ENCODE measurements around the gene CAMKK1. TPM values are rescaled to one million over a fixed set of nuclear protein-coding genes. Genes with fewer than 3 reads are reported as not detected.
A peak's percentile ranks its signal among the peaks of the same experiment; 100 is the strongest.

Gene CAMKK1
- total RNA-seq, 6 donors from 2014 or later, result 4.9 to 23.0 (median 11.0) TPM

DNA sequence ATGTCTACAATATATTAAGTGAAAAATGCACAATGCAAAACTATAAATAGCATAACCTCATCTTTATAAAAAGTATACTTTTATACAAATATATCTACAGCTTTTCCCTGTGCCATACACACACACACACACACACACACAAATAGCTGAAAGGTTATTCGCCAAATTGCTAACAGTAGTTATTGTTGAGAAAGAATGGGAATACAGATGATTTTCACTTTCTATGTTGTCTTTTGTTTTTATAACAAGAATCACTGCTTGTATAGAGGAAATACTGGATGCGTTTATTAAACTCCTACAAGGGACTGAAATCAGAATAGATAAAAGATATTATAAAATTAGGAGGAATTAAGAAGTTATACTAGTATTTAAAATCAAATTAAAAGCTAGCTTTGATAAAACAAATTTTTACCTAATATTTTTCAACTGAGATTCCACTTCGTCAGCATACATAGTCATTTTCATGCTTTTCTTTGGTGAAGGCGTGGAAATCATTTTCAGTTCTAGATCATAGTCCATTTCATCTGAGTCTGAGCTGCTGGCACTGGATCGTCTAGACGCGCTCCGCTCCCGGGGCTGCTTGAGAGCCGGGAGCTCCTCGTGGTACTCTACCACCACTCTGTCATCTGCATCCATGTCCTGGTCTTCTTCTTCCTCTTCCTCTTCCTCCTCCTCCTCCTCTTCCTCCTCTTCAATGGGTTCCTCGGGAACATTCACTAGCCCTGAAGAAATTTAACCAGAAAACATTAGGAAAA, 74.8 kb downstream of the CAMKK1 start:
- no peaks in the 10 kb centered on the region for H3K4me1 ChIP-seq
- no peak overlapping the region for H3K4me3 ChIP-seq
- no peak for TF ChIP-seq POLR2A (IDR thresholded peaks at IDR 0.05)
- TF ChIP-seq POLR2AphosphoS5 (IDR thresholded peaks at IDR 0.05), result no peak
- TF ChIP-seq CTCF (IDR thresholded peaks at IDR 0.05), result no peak
- no peak for TF ChIP-seq EP300 (IDR thresholded peaks at IDR 0.05)
- H3K27me3 ChIP-seq, result no peaks in the 10 kb centered on the region
- WGBS, 2 donors, result 93 to 94% methylated on average over 12 of the region's 12 CpGs
- DNase-seq (no peak), ATAC-seq (ENCODE audit: low FRiP score in 2 of 2) (no peak)
- H3K9me3 ChIP-seq, result no peaks in the 10 kb centered on the region
- H3K27ac ChIP-seq, result no peak overlapping the region
- peaks cover 32 to 99% (median 81%) of the 10 kb centered on the region in 4 donors for H3K36me3 ChIP-seq

- no peak overlapping the region for H3K4me3 ChIP-seq
- no peaks in the 10 kb centered on the region for H3K27me3 ChIP-seq
- ATAC-seq (ENCODE audit: low FRiP score in 2 of 2), result no peak
- WGBS, 2 donors, result 95 to 97% methylated on average over 7 of the region's 7 CpGs
- H3K9me3 ChIP-seq, result no peaks in the 10 kb centered on the region
- TF ChIP-seq EP300 (IDR thresholded peaks at IDR 0.05), result no peak
- TF ChIP-seq POLR2AphosphoS5 (IDR thresholded peaks at IDR 0.05), result no peak
- no peak for TF ChIP-seq CTCF (IDR thresholded peaks at IDR 0.05)
- H3K27ac ChIP-seq, result no peak overlapping the region
- DNase-seq, result no peak
- H3K4me1 ChIP-seq, result no peaks in the 10 kb centered on the region
- H3K36me3 ChIP-seq, result peaks cover 29 to 99% (median 81%) of the 10 kb centered on the region in 4 donors
These were observed 76.9 kb downstream of the CAMKK1 start for GRCh38 chr17:3815925-3816324.

DNA sequence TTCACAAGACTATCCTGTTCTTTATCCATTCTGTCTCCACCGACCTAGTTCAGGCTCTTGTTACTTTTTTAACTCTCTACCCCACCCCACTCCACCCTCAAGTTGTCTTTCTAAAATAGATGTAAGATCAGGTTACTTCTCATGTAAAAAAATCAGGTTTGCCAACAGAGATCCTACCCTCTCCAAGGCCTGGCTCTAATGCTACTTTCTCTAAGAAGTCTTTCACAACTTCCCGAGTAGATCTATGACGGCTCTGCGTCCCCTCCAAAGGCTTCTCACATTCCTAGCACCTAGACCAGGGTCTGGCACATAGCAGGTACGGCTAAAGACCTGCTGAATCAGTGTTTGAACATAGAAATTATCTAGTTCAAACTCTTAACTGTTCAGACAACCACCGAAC, 77.7 kb downstream of the CAMKK1 start:
- H3K4me3 ChIP-seq, result no peak overlapping the region
- TF ChIP-seq EP300 (IDR thresholded peaks at IDR 0.05) (no peak), POLR2A (IDR thresholded peaks at IDR 0.05) (no peak), CTCF (IDR thresholded peaks at IDR 0.05) (no peak), POLR2AphosphoS5 (IDR thresholded peaks at IDR 0.05) (no peak)
- WGBS, 2 donors, result 87 to 94% methylated on average over 6 of the region's 6 CpGs
- no peak overlapping the region for H3K27ac ChIP-seq
- H3K9me3 ChIP-seq, result no peaks in the 10 kb centered on the region
- no peak for DNase-seq
- H3K36me3 ChIP-seq, result peaks cover 33 to 99% (median 80%) of the 10 kb centered on the region in 4 donors
- ATAC-seq (ENCODE audit: low FRiP score in 2 of 2), result no peak
- H3K27me3 ChIP-seq, result no peaks in the 10 kb centered on the region
- H3K4me1 ChIP-seq, result no peaks in the 10 kb centered on the region

GRCh38 chr17:3814361-3814760, 78.5 kb downstream of the CAMKK1 start:
- TF ChIP-seq EP300 (IDR thresholded peaks at IDR 0.05) (no peak), POLR2AphosphoS5 (IDR thresholded peaks at IDR 0.05) (no peak), POLR2A (IDR thresholded peaks at IDR 0.05) (no peak), CTCF (IDR thresholded peaks at IDR 0.05) (no peak)
- Histone ChIP-seq H3K27me3 (no peaks in the 10 kb centered on the region), H3K36me3 (peaks cover 33 to 99% (median 77%) of the 10 kb centered on the region in 4 donors), H3K27ac (no peak overlapping the region), H3K9me3 (no peaks in the 10 kb centered on the region), H3K4me3 (no peak overlapping the region), H3K4me1 (no peaks in the 10 kb centered on the region)
- ATAC-seq (ENCODE audit: low FRiP score in 2 of 2) (no peak), DNase-seq (no peak)
- 96 to 97% methylated on average over 13 of the region's 13 CpGs for WGBS, 2 donors

- ATAC-seq (ENCODE audit: low FRiP score in 2 of 2), result no peak
- no peaks in the 10 kb centered on the region for H3K27me3 ChIP-seq
- H3K36me3 ChIP-seq, result peaks cover 33 to 100% (median 66%) of the 10 kb centered on the region in 4 donors
These were observed 79.7 kb downstream of the CAMKK1 start for GRCh38 chr17:3813171-3813570.

More at GRCh38 chr17:3813171-3813570, 79.7 kb downstream of the CAMKK1 start:
- TF ChIP-seq POLR2AphosphoS5 (IDR thresholded peaks at IDR 0.05), result no peak
- no peak for TF ChIP-seq EP300 (IDR thresholded peaks at IDR 0.05)
- no peak for TF ChIP-seq CTCF (IDR thresholded peaks at IDR 0.05)
- peak in 1 of 2 donors; percentile 57 for DNase-seq
- Histone ChIP-seq H3K4me3 (no peak overlapping the region), H3K4me1 (no peaks in the 10 kb centered on the region), H3K27ac (no peak overlapping the region), H3K9me3 (no peaks in the 10 kb centered on the region)
- WGBS, 2 donors, result 94 to 95% methylated on average over 9 to 15 of the region's 15 CpGs
